HG02970 (cell line): Measurements from ENCODE around the gene KCNK4.
"Not testable (repeated sequence)": the region's sequence is repeated elsewhere in the genome, so short reads cannot be mapped to it uniquely, and the experiment has no call there.

Experiments used
- ATAC-seq: cut with Tn5 transposase; IDR thresholded peaks from one replicate; pipeline ENCODE4 v1.9.1; 2021; ENCODE audit warnings: mild to moderate bottlenecking, moderate library complexity, moderate number of reproducible peaks; ENCODE audit not compliant: unreplicated experiment, low FRiP score

KCNK4 gene

DNA sequence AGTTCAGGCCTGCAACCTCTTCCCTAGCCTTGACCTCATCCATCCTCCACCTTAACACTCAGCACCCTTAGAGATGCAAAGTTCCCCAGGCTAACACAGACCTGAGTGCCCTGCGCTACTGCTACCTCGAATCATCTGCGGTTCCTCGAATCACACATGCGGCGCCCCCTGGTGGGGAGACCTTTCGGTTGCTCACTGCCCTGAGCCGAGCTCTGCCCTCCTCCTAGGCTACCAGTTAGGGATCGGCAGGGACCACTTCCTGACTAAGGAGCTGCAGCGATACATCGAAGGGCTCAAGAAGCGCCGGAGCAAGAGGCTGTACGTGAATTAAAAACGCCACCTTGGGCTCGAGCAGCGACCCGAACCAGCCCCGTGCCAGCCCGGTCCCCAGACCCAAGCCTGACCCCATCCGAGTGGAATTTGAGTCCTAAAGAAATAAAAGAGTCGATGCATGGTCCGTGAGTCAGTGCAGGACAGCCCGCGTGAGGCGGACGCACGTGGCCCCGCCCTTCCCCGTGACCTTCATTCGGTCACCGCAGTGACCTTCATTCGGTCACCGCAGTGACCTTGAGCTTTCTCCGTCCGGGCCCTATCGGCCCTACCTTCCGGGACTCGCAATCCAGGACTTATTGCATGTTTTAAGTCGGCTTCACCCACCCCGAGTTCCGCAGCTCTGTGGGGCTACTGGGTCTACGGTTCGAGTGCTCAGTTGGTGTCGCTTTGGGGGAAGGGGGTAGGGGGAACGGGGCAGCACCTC lies 13.4 kb downstream of the KCNK4 start:
- peak; percentile 19 for ATAC-seq

DNA sequence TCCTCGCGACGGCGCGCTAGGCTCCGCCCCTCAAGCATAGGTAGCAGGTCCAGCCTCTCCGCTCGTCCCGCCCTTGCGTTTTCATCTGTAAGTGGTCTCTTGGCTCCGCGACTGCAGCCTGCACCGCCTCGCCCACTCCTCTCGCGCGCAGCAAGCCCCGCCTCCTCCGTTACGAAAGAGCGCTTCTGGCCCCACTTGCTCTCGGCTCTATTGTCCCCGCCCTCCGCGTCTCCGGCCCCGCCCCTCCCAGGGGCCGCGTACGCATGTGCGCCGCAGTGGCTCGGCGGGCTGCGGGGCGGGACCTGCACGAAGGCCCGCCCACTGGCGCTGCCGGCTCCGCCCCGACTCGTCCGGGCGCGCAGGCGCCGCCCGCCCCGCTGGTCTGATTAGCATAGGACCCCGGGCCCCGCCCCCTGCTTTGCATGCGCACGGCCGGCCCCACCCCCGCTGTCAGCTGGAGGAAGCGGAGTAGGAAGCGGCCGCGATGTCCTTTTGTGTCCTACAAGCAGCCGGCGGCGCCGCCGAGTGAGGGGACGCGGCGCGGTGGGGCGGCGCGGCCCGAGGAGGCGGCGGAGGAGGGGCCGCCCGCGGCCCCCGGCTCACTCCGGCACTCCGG lies 14.1 kb downstream of the KCNK4 start, which contains the start of gene ESRRA:
Gene ESRRA (plus strand): TSS at position 450 of the 616 bp plus-strand sequence. CDS start 1,656 bp downstream, outside the sequence.
- ATAC-seq: peak; percentile 72

GRCh38 chr11:64305691-64306562 lies 14.8 kb downstream of the KCNK4 start:
- ATAC-seq: peak; percentile 17

DNA sequence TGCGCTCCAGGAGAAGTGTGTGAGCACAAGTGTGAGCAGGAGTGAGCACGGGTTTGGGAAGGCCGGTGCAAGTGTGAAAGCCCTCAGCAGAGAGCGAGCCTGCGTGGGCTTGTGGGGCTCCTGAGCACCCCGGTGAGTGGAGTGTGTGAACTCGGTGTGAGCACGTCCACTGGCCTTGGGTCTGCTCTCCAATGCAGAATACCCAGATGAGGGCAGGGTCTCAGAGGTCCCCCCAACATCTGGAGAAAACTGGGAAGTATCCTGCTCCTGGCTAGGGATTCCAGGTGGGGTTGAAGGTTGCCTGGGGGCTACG lies 15.4 kb downstream of the KCNK4 start:
- no peak for ATAC-seq

GRCh38 chr11:64306876-64307622 lies 15.9 kb downstream of the KCNK4 start:
- ATAC-seq: no peak

DNA sequence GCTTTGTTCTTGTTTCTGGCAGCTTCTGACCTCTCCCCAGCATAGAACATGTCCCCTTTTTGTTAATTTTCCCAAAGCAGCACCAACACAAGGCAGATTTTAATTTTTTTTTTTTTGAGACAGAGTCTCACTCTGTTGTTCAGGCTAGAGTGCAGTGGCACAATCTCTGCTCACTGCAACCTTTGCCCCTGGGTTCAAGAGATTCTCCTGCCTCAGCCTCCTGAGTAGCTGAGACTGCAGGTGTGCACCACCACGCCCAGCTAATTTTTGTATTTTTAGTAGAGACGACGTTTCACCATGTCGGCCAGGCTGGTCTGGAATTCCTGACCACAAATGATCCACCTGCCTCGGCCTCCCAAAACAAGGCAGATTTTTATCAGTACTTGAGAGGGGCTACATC lies 16.7 kb downstream of the KCNK4 start:
- ATAC-seq: not testable (repeated sequence)

GRCh38 chr11:64312947-64313346 lies 21.8 kb downstream of the KCNK4 start:
- no peak for ATAC-seq

DNA sequence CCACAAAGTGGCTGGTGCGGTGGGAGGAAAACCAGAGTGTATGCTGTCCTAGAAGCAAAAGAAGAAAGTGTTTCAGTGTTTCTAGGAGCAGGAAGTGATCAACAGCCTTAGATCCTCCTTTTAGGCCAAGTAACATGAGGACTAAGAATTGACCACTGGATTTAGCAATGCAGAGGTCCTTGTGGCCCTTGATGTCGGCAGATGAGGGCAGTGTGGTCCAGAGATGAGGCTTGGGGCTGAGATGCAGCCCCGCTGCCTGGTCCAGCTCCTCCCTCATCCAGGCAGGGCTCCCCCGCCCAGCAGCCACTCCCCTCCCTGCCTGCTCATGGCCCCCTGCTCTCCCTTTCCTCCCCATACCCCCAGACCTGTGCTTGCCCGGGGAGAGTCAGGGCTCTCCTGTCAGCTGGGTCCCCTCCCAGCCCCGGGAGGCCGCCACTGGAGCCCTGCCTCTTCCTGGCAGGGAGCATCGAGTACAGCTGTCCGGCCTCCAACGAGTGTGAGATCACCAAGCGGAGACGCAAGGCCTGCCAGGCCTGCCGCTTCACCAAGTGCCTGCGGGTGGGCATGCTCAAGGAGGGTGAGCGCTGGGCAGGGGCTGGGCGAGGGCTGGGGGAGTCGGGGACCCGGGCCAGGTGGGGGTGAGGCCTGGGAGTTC lies 22.5 kb downstream of the KCNK4 start:
- ATAC-seq: no peak

DNA sequence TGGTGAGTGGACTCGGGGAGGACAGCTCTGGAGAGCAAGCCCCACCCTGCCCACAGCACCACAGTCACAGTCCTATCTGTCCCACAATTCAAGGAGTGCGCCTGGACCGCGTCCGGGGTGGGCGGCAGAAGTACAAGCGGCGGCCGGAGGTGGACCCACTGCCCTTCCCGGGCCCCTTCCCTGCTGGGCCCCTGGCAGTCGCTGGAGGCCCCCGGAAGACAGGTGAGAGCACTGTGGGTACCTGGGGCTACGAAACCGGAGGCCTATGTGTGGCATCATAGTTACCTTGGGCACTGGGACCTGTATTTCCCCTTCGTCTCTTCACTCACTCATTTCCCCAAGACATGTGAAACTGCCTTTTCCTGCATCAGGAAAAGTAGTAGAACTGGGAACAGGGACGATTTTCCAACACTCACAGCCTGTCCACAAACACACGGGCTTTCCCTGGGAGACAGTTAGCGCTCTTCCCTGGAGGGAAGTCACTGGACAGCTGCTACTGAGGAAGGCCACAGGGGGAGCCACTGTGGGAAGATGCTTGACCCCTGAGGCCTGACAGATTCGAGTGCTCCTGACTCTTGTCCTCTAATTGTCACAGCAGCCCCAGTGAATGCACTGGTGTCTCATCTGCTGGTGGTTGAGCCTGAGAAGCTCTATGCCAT lies 23.2 kb downstream of the KCNK4 start:
- ATAC-seq: no peak

GRCh38 chr11:64314805-64315561 lies 23.9 kb downstream of the KCNK4 start:
- no peak for ATAC-seq

DNA sequence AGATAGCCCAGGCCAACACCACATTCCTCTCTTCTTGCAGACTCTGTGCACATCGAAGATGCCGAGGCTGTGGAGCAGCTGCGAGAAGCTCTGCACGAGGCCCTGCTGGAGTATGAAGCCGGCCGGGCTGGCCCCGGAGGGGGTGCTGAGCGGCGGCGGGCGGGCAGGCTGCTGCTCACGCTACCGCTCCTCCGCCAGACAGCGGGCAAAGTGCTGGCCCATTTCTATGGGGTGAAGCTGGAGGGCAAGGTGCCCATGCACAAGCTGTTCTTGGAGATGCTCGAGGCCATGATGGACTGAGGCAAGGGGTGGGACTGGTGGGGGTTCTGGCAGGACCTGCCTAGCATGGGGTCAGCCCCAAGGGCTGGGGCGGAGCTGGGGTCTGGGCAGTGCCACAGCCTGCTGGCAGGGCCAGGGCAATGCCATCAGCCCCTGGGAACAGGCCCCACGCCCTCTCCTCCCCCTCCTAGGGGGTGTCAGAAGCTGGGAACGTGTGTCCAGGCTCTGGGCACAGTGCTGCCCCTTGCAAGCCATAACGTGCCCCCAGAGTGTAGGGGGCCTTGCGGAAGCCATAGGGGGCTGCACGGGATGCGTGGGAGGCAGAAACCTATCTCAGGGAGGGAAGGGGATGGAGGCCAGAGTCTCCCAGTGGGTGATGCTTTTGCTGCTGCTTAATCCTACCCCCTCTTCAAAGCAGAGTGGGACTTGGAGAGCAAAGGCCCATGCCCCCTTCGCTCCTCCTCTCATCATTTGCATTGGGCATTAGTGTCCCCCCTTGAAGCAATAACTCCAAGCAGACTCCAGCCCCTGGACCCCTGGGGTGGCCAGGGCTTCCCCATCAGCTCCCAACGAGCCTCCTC lies 24.8 kb downstream of the KCNK4 start:
- ATAC-seq: not testable (repeated sequence)

- peak; percentile 3 for ATAC-seq
Observed at GRCh38 chr11:64316672-64317324, 25.7 kb downstream of the KCNK4 start.

GRCh38 chr11:64317325-64317960 lies 26.3 kb downstream of the KCNK4 start, which contains the start of gene TRMT112:
Gene TRMT112 (minus strand): TSS chr11:64317559. CDS start chr11:64317526, 33 bp downstream.
- ATAC-seq: peak; percentile 63

DNA sequence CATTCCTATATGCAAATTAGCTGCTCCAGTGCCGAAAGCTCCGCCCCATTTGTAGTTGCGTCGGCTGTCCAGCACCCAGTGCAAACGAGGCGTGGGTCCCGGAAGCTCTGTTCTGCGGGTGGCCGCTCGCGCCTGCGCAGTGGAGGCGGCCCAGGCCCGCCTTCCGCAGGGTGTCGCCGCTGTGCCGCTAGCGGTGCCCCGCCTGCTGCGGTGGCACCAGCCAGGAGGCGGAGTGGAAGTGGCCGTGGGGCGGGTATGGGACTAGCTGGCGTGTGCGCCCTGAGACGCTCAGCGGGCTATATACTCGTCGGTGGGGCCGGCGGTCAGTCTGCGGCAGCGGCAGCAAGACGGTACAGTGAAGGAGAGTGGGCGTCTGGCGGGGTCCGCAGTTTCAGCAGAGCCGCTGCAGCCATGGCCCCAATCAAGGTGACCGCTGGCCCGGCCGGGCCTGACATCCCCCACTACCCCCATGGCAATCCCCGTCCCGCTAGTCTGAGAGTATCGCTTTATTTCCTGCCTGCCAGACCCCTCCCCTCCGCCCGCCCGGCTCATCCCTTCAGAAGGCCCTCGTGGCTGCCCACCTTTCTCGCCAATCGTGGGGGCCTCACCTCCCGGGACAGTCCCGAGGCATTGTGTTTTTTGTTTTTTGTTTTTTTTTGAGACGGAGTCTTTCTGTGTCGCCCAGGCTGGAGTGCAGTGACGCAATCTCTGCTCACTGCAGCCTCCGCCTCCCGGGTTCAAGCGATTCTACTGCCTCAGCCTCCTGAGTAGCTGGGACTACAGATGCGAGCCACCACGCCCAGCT lies 27.1 kb downstream of the KCNK4 start, which contains the start of gene PRDX5:
Gene PRDX5 (plus strand): TSS at position 161 of the 805 bp plus-strand sequence. CDS start 95 bp downstream, at position 256.
- ATAC-seq: peak; percentile 69
